NCI-H1930 (cell line): ENCODE measurements around the gene GRB10.

Source experiments
- DNase-seq, 2 experiments: peaks; one replicate each; lab custom pipeline; 2025; lab: John Stamatoyannopoulos, UW

The GRB10 gene

DNA sequence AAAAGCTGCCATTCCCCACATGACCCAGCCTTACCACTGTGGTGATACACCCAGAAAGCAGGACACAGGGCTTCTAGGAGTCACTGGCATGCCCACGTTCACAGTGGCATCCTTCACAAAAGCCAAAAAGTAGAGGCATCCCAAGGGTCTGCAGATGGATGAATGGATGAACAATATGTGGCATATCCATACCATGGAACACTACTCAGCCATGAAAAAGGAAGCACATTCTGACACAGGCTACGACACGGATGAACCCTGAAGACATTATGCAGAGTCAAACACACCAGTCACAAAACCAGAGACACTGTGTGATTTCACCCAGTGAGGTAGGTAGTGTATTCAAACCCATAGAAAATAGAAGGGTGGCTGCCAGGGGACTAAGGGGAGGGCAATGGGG, 112.8 kb downstream of the GRB10 start:
- no peak for DNase-seq

DNA sequence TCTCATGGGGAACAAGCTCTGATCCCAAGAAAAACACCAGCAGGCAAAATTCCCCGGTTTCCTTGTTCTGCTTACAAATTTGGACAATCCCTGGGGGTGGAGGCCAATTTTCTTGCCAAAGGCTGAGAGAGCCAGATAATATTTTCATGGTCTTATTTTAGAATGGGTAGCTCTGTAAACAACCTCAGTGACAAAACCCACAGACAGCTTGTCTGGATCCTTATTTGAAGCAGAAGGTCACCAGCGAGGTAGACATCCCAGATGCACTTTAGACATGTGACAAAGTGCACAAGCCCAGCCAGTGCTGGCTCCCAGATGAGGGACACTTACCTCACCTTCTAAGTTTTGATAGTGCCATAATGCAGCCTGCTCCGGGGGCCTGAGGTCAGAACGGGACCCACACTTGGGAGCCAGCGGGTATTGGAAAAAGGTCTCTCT, 114.9 kb downstream of the GRB10 start:
- DNase-seq, result no peak

DNA sequence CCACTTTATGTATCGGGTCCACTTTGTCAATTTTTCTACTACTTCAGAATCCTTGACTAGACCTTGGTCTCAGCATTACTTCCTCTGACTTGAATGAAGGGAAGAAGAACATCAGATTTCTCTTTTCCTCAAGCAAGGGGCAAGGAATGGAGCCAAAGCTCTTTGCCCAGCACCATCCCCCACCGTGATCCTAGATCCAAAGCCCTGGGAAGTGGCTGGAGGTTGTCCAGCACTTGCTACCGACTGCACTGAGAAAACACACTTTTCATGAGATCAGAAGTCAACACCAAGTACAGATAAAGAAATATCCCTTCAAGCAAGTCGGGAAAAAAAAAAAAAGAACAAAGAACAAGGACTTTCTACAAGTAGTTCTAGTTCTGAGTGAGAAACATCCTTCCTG, 115.4 kb downstream of the GRB10 start:
- no peak for DNase-seq

- no peak for DNase-seq
Observed at GRCh38 chr7:50666124-50666496, 116.6 kb downstream of the GRB10 start.

DNA sequence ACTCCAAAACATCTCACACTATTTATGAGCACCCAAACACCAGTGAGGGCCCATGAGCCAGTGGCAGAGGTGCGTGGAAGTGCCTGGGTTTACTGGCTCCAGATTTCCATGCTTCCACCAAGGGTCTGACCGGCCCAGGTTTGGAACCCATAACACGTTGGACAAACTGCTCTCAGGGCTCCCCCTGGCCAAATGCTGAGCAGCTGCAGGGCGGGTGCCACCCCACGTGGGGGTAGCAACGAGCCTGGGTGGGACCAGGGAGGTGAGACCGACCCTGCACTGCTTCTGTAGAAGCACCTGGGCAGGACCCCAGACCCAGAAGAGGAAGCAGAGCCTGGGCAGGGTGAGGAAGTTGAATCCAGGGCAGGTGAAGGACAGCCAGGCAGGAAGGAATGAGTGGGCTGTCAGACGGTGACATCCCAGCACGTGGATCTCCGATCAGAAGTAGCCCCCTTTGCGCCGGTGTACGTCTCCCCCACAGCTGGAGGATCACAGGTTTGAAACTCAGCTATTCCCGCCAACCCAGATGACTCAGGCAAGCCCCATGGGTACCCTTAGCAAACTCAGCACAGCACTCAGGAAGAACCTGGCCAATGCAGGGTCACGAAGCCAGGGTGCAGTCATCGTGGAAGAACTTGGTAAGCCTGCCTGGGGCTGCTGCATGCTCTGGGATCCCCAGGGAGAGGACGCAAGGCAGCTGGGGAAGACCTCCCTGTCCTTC, 117.1 kb downstream of the GRB10 start:
- no peak for DNase-seq

- no peak for DNase-seq
Observed at GRCh38 chr7:50664937-50665336, 117.8 kb downstream of the GRB10 start.

DNA sequence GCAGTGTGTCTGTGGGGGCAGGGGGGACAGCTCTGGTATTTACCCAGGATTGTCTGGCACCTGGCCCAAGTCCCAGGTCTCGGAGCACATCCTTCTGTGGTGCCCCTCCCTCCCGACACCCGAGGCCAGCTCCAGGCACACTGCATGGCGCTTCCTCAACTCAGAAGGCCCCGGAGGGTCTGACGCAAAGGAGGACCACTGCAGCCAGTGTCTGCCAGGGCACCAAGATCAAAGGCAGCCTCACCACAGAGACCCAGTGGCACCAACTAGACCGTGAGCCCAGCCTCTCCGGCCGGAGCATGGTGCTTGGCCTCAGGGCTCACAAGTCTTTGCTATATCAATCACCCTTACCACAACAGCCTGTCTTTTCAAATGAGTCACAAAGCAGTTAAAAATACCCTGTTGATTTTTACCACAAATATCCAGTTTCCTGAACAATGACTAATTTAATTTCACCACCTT, 118.2 kb downstream of the GRB10 start:
- no peak for DNase-seq

- no peak for DNase-seq
Observed at GRCh38 chr7:50663396-50664102, 119.1 kb downstream of the GRB10 start.

DNA sequence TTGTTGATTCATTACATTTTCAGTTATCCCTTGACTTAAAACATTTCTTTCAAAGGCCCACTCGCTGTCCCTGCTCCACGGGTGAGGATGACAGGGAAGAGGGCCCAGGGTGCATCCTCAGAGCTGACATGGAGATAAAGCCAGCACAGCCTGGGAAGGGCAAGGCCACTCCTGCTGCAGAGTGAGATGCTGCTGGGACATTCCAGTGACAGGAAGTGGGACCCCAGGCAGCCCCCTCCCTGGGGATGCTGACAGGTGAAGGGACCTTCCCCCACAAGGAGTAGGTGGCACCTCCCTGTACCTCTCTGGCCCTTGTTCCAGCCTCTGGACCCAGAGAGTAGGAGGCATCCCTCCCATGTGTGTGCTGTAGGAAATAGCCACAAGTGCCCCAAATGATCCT, 119.7 kb downstream of the GRB10 start:
- DNase-seq, result no peak

DNA sequence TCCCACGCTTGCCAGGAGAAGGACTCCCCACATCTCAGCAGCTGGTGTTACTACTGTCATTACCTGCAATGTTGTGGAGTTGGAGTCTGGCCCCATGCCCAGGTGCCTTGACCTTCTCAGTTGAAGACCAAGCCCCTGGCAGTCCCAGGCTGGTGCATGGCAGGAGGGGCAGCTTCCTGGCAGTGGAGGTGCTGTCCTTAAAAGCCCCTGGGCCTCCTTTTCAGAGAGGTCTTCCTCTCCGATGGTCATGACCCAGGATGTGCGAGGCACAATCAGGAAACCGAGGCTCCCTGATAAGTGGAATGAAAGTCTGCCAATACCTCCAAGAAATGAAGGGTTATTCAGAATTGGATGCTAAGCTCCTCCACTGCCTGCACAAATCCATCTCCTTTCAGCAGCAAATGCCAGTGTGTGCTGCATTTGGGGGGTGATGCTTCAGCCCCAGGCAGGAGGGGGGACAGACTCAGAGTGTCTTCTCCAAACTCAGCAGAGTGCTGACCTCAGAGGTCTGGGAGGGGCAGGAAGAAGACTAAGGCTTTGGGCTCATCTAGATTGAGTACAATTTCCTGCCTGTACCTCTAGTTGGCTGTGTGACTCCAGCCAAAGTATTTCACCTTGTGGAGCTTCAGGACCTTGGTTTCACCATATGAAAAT, 120.5 kb downstream of the GRB10 start:
- DNase-seq, result no peak

GRCh38 chr7:50661345-50662040, 121.2 kb downstream of the GRB10 start:
- DNase-seq, result no peak

DNA sequence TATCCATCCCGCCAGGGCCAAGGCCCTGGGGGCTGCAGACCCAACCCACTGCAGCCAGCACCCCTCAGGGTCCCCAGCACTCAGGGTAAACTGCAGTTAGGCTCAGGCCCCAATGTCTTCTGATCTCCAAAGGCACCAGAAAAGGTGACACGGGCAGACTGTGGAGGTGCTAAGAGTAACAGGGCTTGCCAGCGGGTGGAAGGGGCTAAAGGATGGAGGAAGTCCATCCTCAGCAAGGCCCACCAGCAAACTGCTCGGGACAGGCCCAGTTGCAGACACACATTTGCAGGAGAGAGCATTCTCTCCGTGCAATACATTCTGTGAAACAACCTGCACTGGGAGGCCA, 121.9 kb downstream of the GRB10 start:
- DNase-seq, result no peak

- no peak for DNase-seq
Observed at GRCh38 chr7:50660040-50660829, 122.5 kb downstream of the GRB10 start.

DNA sequence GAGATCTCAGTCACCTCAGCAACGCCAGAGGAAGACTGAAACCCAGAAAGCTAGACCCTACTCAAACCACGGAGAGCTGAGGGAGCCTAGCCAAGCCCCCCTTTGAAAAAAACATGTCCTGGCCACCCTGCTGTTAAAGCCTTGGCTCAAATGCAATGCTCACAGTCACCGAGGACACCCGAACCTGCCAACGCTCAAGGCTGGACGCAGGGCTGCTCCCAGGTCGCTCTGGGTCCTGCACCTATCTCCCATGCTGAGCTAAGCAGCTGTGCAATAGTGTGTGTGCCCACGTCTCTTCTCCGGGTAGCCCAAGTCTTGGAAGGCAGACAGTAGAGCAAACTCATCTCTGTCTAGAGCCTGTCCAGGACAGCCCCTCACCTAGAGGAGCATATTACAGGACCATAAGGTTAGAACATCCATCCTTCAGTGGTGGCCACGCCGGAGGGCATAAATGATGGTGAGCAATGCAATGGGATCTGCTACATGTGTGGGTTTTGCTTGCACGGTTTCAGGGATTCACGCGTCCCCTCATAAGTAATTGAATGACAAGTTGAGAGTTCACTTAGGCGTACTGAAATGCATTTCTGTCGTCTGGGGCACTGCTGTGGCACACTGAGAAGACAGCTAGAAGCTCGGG, 123.2 kb downstream of the GRB10 start:
- DNase-seq, result no peak

DNA sequence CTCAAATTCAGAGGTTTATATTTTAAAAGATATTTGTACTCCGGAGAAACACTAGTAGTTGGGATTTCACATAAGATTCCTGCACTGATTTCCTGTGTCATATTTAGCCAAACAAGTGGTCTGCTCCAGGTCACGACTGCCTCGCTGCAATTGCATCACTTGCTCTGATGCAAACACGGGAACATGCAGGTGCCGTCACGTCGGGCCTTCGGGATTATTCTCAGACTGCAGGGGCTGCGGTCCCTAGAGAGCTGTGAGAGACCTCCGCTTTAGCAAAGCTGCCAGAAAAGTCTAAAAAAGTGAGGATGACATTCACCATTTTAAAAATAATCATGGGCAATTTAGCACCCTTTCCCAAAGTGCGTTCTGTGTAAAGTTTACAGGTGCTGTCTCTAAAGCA, 124.0 kb downstream of the GRB10 start:
- no peak for DNase-seq

DNA sequence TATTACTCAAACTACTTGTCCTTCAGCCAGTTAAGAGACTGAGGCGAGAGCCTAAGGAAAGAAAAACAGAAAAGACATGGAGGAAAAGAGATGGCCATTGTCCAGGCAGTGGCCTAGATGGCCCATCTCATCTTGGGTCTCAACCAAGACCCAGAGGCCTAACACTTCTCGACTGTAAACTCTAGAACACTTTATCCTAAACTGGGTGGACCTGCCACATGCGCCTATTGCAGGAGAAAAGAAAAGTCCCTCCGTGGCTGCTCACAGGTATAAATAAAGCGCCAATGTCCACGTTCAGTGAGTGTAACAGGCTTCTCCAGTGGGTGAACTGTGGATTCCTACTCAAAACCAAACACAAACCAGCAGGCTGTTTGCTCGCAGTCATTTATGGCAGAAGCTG, 124.8 kb downstream of the GRB10 start:
- DNase-seq, result no peak

DNA sequence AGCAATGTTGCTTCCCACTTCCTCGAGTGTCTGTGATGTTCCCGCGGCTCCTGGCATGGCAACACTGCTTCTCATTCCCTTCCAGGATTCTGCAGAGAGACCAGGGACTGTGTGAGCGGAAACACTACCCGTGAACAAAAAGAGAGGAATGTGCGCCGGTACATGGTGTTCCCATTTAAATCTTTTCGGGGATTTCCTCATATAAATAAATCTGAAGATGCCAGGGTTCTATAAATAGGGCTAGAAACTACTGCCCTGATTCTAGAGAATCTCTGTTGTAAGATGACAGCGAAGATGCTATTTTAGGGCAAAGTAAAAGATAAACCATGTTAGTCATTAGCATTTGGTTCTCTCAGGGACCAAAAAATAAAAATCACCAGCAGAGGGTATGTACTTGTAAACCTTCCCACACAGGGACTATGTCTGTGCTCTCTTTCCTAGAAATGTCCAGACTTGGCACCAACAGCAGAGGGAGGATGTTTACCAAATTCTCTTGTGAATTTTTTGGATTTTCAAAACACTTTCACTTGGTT, 125.3 kb downstream of the GRB10 start:
- DNase-seq, result no peak

- no peak for DNase-seq
Observed at GRCh38 chr7:50656141-50656895, 126.4 kb downstream of the GRB10 start.

DNA sequence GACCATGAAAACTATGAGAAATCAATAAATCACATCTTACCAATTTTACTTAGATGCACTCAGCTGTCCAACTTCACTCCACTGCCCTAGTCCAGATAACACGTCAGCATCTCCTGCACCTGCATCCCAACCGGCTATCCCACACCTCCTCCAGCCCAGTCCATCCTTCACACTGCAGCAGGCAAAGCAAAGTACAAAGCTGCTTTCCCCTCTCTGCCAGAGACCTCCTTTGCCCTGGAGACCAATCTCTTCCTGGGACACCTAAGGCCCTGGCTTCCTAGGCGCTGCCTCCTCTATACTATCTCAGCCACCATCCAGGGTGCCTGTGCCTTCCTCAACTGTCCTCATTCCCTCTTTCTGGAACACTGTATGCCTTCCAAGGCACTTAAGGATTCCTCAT, 127.2 kb downstream of the GRB10 start:
- DNase-seq, result no peak

GRCh38 chr7:50655020-50655419, 127.7 kb downstream of the GRB10 start:
- DNase-seq, result no peak
